ENCODE data around the gene PES1. TPM values are rescaled to one million over a fixed set of nuclear protein-coding genes. Genes with fewer than 3 reads are reported as not detected.

PES1 gene
- total and polyA plus RNA-seq, 2 donors from 2014 or later, result 57.0 to 68.4 TPM

GRCh38 chr22:30578481-30578880 lies 13.2 kb downstream of the PES1 start:
- TF ChIP-seq CTCF (IDR thresholded peaks at IDR 0.05; ENCODE audit: borderline replicate concordance, extremely low read depth, insufficient read depth), result no peak
- intact Hi-C loops (cut with DNase I), result no loop called here

GRCh38 chr22:30575859-30576258 lies 15.9 kb downstream of the PES1 start:
- FAIRE-seq (no peak), DNase-seq (no peak)
- H3K27ac ChIP-seq (ENCODE audit: low read depth in 2 of 2, low read length in 2 of 2), result peak overlapping the region in 1 of 2 donors; percentile 60
- no peaks in the 10 kb centered on the region for H3K27me3 ChIP-seq (ENCODE audit: control insufficient read depth, insufficient read depth, low read length)
- no peak overlapping the region for H3K4me3 ChIP-seq (ENCODE audit: low read length in 3 of 3)
- no peak overlapping the region for H3K9ac ChIP-seq (ENCODE audit: low read length in 3 of 3)
- no peaks in the 10 kb centered on the region for H3K9me3 ChIP-seq (ENCODE audit: control insufficient read depth in 2 of 3, insufficient read depth in 1 of 3, low read length in 3 of 3)
- no peak for TF ChIP-seq CTCF (IDR thresholded peaks at IDR 0.05; ENCODE audit: borderline replicate concordance, extremely low read depth, insufficient read depth)
- intact Hi-C loops (cut with DNase I), result no loop called here
- peaks cover 0 to 35% (median 10%) of the 10 kb centered on the region in 3 donors for H3K4me1 ChIP-seq (ENCODE audit: control insufficient read depth in 2 of 3, insufficient read depth in 2 of 3, low read depth in 1 of 3, low read length in 3 of 3)
- peaks cover 0 to 38% (median 26%) of the 10 kb centered on the region in 3 donors for H3K36me3 ChIP-seq (ENCODE audit: control insufficient read depth in 2 of 3, insufficient read depth in 3 of 3, low read length in 3 of 3)

More at GRCh38 chr22:30578481-30578880, 13.2 kb downstream of the PES1 start:
- Histone ChIP-seq H3K27me3 (ENCODE audit: control insufficient read depth, insufficient read depth, low read length) (no peaks in the 10 kb centered on the region), H3K9me3 (ENCODE audit: control insufficient read depth in 2 of 3, insufficient read depth in 1 of 3, low read length in 3 of 3) (no peaks in the 10 kb centered on the region), H3K36me3 (ENCODE audit: control insufficient read depth in 2 of 3, insufficient read depth in 3 of 3, low read length in 3 of 3) (peaks cover 0 to 61% (median 34%) of the 10 kb centered on the region in 3 donors), H3K9ac (ENCODE audit: low read length in 3 of 3) (no peak overlapping the region), H3K27ac (ENCODE audit: low read depth in 2 of 2, low read length in 2 of 2) (no peak overlapping the region), H3K4me3 (ENCODE audit: low read length in 3 of 3) (no peak overlapping the region), H3K4me1 (ENCODE audit: control insufficient read depth in 2 of 3, insufficient read depth in 2 of 3, low read depth in 1 of 3, low read length in 3 of 3) (peaks cover 0 to 17% (median 2%) of the 10 kb centered on the region in 3 donors)
- no peak for FAIRE-seq
- DNase-seq, result no peak

- DNase-seq (peak in 2 of 5 donors; percentile 18 to 27), FAIRE-seq (no peak)
- TF ChIP-seq CTCF (IDR thresholded peaks at IDR 0.05; ENCODE audit: borderline replicate concordance, extremely low read depth, insufficient read depth), result no peak
- Histone ChIP-seq H3K4me3 (ENCODE audit: low read length in 3 of 3) (no peak overlapping the region), H3K4me1 (ENCODE audit: control insufficient read depth in 2 of 3, insufficient read depth in 2 of 3, low read depth in 1 of 3, low read length in 3 of 3) (peaks cover 0 to 36% (median 10%) of the 10 kb centered on the region in 3 donors), H3K9me3 (ENCODE audit: control insufficient read depth in 2 of 3, insufficient read depth in 1 of 3, low read length in 3 of 3) (no peaks in the 10 kb centered on the region), H3K27me3 (ENCODE audit: control insufficient read depth, insufficient read depth, low read length) (no peaks in the 10 kb centered on the region), H3K9ac (ENCODE audit: low read length in 3 of 3) (no peak overlapping the region), H3K27ac (ENCODE audit: low read depth in 2 of 2, low read length in 2 of 2) (peak overlapping the region in 1 of 2 donors; percentile 75), H3K36me3 (ENCODE audit: control insufficient read depth in 2 of 3, insufficient read depth in 3 of 3, low read length in 3 of 3) (peaks cover 0 to 31% (median 23%) of the 10 kb centered on the region in 3 donors)
- intact Hi-C loops (cut with DNase I), result no loop called here
These were observed 16.6 kb downstream of the PES1 start for GRCh38 chr22:30574997-30575671.
